ENCODE measurements around the gene RBM4.
A peak's percentile ranks its signal among the peaks of the same experiment; 100 is the strongest.
"Not testable (repeated sequence)": the region's sequence is repeated elsewhere in the genome, so short reads cannot be mapped to it uniquely, and the experiment has no call there.

RBM4 gene

DNA sequence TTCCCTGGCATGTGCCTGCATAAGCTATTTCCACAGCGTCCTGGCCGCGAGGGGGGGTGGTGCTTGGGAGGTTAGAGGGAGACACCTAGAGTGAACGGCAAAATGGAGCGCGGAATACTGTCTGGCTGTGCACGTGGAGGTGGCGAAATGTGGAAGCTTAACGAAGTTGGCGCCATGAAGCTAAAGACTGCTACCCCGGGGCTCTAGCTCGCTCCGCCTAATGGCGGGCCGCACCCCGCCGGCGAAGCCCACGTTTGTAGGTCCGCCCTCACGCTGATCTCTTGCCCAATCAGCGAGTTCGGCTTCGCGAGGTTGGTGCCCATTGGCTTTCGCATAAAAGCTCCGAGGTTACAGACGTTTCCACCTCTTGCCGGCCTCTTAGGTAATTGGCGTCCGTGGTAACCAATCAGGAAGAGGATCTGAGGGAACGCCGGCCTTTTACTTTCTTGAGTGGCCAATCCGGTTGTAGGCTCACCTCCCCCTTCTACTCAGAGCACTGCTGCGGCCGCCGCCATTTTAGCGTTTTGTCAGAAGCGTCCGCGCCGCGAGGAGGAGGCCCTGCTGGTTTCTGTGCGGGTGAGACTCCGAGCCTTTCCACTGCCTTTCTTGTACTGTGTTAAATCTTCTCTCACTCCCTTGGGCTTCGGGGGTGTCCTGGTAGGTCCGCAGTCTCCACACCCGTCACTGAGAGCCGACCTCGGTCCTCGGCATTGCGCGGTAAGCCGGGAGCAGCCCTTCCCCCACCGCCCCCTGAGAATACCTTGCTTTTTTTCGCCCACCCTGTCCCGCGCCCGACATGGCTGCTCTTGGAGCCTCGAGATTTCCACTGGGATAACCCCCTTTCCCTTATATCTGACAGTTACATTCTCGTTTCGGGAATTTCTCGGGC, at the start of gene RBM4:
Gene RBM4, plus strand, starts transcription at position 527 of the 889 bp plus-strand sequence. CDS start 1,009 bp downstream, outside the sequence.
- peak; percentile 90 to 98 for DNase-seq (ENCODE audit: low read depth in 2 of 2)

DNA sequence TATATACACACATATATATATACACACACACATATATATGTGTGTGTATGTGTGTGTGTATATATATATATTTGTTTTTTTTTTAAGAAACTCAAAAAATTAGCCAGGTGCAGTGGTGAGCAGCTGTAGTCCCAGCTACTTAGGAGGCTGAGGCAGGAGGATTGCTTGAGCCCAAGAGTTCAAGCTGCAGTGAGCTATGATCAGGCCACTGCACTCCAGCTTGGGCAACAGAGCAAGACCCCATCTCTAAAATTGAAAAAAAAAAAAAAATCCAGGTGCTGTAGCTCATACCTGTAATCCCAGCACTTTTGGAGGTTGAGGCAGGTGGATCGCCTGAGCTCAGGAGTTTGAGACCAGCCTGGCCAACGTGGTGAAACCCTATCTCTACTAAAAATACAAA, 49.2 kb upstream of the RBM4 start:
- not testable (repeated sequence) for DNase-seq (ENCODE audit: low read depth in 2 of 2)

DNA sequence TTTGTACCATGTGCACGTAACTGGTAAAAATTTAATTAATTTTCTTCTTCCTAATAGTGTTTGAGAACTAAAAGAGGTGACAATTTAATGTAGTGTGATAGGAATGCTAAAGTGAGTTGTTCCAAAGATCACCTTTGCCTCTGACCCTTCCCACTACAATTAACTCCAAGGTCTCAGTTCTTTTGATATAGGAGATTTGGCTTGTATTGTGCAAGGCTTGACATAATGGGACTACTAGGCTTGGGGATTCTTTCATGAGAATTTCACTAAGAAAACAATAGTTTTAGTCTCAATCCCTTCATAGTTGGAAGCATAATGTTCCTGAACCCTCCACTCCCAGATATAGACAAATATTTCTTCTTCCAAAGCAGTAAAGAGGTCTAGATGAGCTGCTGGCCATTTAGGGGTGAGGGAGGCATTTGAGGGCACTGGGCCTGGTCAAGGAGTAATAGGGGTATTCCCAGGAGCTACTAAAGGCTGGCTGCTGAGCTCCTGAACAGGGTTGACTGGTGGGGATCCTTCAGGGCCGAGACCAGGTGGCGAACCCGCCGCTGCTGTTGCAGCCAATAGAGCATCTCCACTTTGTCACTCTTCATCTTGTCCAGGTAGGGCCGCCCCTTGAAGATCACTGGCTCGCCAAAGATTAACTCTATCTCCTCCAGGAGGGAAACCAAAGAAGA, 48.4 kb upstream of the RBM4 start:
- no peak for DNase-seq (ENCODE audit: low read depth in 2 of 2)

GRCh38 chr11:66591175-66591574, 47.3 kb upstream of the RBM4 start:
- DNase-seq (ENCODE audit: low read depth in 2 of 2), result no peak

GRCh38 chr11:66592457-66593302, 45.8 kb upstream of the RBM4 start, which contains the start of the genes CCDC87 and CCS:
CCDC87 (minus strand) TSS chr11:66593063; CDS start chr11:66593015, 48 bp downstream.
CCS (plus strand) TSS chr11:66593185; CDS start chr11:66593262, 77 bp downstream.
- peak; percentile 97 to 99 for DNase-seq (ENCODE audit: low read depth in 2 of 2)

DNA sequence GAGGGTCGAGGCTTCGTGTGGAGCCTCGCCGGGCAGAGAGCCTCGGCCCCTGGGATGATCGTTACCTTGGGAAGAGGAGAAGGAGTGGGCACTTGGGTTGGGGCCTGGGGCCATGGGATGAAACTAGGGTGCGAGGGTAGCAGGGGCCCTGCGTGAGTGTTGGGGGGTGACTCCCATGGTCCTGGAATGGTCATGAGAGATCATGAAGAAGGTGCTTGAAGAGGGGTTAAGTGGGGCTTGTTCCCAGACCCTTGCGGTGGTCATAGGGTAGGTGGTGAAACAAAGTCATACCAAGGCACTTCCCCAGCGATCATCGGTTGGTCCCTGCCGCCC, 45.2 kb upstream of the RBM4 start:
- DNase-seq (ENCODE audit: low read depth in 2 of 2), result no peak

DNA sequence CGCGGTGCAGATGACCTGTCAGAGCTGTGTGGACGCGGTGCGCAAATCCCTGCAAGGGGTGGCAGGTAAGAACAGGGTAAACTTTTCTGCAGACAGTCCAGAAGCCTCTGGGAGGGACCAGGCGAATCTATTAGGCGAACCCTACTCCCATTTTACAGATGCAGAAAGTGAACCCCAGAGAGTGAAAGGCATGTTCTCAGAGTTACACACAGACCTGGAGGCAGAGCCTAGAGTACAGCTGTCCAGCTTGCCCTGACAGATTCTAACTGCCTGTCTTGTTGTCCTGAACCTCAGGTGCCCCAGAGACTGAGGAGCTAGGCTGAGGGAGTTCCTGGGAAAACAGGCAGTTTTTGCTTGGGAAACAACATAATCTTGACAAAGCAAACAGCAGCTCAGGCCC, 44.9 kb upstream of the RBM4 start:
- DNase-seq (ENCODE audit: low read depth in 2 of 2), result no peak

GRCh38 chr11:66595245-66595904, 43.1 kb upstream of the RBM4 start:
- DNase-seq (ENCODE audit: low read depth in 2 of 2), result no peak

DNA sequence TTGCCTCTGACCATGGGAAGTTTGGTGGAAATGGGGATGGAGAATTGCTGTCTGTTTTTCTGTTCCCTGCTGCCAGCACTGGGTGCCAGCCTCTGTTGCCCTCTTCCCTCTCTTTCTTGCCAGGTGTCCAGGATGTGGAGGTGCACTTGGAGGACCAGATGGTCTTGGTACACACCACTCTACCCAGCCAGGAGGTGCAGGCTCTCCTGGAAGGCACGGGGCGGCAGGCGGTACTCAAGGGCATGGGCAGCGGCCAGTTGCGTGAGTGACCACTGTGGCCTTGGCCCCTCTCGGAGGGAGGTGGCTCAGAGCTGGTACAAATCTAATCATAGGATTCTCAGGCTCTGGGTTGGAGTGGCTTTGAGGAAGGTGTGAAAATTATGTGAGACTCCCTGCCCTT, 39.5 kb upstream of the RBM4 start:
- no peak for DNase-seq (ENCODE audit: low read depth in 2 of 2)

- DNase-seq (ENCODE audit: low read depth in 2 of 2), result no peak
Measured at GRCh38 chr11:66600219-66600618, 38.3 kb upstream of the RBM4 start.

- DNase-seq (ENCODE audit: low read depth in 2 of 2), result no peak
Measured at GRCh38 chr11:66600631-66601233, 37.8 kb upstream of the RBM4 start.

- DNase-seq (ENCODE audit: low read depth in 2 of 2), result no peak
Measured at GRCh38 chr11:66603072-66603471, 35.4 kb upstream of the RBM4 start.

DNA sequence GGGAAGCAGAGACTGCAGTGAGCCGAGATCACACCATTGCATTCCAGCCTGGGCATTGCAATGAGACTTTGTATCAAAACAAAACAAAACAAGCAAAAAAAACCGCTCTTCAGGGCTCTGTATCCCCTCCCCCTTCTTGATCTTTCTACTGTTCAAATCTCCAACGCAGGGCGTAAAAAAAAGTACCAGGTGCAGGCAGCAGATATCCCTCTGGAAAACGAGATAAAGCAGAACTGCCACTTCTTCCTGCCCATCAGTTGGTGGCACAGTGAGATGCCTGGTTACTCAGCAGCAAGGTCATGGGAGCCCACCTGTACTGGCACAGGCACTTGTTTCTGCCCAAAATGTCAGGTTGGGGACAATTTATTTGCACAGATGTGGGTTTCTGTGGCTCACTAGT, 34.3 kb upstream of the RBM4 start:
- DNase-seq (ENCODE audit: low read depth in 2 of 2), result no peak

DNA sequence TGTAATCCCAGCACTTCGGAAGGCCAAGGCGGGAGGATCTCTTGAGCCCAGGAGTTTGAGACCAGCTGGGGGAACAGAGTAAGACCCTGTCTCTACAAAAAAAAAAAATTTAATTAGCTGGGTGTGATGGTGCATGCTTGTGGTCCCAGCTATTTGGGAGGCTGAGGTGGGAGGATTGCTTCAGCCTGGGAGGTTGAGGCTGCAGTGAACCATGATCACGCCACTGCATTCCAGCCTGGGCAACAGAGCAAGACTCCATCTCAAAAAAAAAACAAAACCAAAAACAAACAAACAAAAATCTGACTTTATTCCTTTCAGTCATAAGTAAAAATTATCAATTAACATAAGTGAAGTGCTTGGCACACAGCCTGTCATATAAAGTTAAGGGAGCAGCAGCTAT, 31.9 kb upstream of the RBM4 start:
- DNase-seq (ENCODE audit: low read depth in 2 of 2), result not testable (repeated sequence)

GRCh38 chr11:66607126-66607834, 31.2 kb upstream of the RBM4 start:
- DNase-seq (ENCODE audit: low read depth in 2 of 2), result no peak

- DNase-seq (ENCODE audit: low read depth in 2 of 2), result no peak
Measured at GRCh38 chr11:66609721-66610617, 28.5 kb upstream of the RBM4 start.

GRCh38 chr11:66612458-66612857, 26.0 kb upstream of the RBM4 start:
- no peak for DNase-seq (ENCODE audit: low read depth in 2 of 2)

DNA sequence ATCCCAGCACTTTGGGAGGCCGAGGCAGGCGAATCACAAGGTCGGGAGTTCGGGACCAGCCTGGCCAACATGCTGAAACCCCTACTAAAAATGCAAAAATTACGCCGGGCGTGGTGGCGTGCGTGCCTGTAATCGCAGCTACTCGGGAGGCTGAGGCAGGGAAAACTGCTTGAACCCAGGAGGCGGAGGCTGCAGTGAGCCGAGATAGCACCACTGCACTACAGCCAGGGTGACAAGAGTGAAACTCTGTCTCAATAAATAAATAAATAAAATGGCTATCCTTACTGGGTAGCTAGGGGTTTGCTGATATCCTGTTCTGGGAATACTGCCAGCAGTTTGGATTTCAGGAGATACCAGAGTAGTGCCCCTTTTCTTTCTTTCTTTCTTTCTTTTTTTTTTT, 24.4 kb upstream of the RBM4 start:
- DNase-seq (ENCODE audit: low read depth in 2 of 2), result no peak

DNA sequence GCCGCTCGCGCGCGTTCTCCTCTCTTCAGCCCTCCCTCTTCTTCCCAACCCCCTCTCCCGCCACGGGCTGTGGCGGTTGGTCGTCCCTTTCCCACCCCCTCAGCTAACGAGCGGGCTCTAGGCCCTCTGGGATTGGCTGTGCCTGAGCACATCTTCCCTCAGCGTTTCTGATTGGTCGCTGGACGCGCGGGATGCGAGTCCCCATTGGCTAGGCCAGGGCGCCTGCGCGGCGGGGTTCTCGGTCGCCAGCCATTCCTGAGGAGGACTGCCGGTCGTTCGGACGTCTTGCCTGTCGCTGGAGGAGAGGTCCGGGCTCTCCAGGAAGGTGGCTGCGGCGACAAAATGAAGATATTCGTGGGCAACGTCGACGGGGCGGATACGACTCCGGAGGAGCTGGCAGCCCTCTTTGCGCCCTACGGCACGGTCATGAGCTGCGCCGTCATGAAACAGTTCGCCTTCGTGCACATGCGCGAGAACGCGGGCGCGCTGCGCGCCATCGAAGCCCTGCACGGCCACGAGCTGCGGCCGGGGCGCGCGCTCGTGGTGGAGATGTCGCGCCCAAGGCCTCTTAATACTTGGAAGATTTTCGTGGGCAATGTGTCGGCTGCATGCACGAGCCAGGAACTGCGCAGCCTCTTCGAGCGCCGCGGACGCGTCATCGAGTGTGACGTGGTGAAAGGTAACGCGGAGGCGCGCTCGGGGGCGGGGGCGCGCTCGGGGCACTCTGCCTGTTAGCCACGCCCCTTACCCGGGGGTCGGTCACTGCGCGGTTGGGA, 21.9 kb upstream of the RBM4 start, which contains the start of gene RBM14:
Gene RBM14, plus strand, starts transcription at position 252 of the 776 bp plus-strand sequence. Its CDS starts 91 bp downstream, at position 343.
- peak; percentile 97 for DNase-seq (ENCODE audit: low read depth in 2 of 2)

Data from stimulated activated CD8-positive, alpha-beta memory T cell treated with anti-CD3 and anti-CD28 coated beads, Interleukin-7, amount 100 ng/mL, for 4 hours (primary cell).